ENCODE measurements around the gene DISC1. TPM values are rescaled to one million over a fixed set of nuclear protein-coding genes. Genes with fewer than 3 reads are reported as not detected.
"Not testable (repeated sequence)": the region's sequence is repeated elsewhere in the genome, so short reads cannot be mapped to it uniquely, and the experiment has no call there.

Gene DISC1
- total RNA-seq, 1 donor from 2014 or later = 14.0 TPM

DNA sequence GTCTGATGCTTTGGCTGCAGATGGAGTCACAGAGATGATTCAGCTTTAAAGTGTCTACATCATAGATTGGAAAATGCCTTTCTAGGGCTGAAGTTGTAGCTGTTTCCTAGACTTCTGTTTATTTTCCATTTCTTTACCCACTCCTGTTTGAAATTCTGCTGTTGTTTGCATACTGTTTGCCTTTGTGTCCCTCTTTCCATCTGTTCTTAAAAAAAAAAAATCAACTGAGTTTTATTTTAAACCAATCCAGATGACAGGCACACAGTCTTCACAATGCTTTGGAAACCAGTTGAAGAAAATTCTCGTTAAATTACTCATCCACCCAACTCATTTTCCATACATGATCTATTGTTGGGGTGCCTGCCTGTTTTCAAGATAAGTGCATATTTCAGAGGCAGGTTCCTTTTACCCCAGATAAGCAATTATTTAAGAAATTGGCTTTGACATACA is 245.9 kb downstream of the DISC1 start:
- intact Hi-C loops (cut with micrococcal nuclease) = no loop called here

DNA sequence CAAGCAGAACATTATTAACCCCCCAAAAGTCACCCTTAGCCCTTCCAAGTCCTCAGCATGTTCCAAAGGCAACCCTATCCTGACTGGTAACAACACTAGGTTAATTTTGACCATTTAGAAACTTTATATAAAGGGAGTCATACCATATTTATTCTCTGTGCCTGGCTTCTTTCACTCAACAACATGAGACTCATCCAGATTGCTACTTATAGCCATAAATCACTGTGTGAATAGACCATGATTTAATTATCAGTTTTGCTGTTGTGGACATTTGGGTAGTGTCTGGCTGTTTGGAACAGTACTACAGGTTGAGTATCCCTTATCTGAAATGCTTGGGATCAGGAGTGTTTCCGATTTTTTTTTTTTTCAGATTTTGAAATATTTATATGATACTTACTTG is 252.1 kb downstream of the DISC1 start:
- intact Hi-C loops (cut with micrococcal nuclease) = no loop called here

DNA sequence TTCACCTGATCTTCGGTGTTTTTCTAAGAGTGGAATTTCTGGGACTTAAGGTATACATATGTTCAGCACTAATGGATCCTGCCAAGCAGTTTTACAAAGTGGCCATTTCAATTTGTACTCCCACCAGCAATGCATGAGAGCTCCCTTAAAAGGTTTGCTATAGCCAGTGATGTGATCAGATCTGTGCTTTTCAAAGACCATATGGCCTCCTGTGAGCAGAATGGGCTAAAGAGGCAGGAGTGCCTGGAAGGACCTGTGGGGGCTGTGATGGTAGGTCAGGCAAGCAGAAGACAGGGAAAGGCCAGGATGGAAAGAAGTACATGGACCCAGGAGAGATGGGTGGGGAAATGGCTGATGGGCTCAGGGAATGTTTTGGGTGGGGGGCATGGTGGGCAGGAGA is 252.7 kb downstream of the DISC1 start:
- intact Hi-C loops (cut with micrococcal nuclease) = no loop called here

DNA sequence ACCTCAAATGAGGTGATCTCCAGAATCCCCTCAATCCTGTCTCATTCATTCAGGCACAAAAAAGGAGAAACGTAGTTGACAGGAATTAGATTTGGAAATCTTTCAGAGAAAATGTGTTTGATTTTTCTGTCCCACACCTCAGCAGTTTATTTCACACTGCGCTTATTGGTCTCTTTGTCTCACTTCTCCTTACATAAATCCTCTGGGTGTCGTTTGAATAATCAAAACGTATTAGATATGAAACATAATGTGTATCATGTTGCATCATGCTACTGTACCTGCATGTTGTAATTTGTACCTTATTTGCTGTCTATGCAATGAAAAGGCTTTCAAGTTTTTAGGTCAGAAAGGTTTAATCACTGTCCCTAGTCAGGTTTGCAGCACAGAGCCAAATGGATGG is 255.7 kb downstream of the DISC1 start:
- intact Hi-C loops (cut with micrococcal nuclease) = no loop called here

DNA sequence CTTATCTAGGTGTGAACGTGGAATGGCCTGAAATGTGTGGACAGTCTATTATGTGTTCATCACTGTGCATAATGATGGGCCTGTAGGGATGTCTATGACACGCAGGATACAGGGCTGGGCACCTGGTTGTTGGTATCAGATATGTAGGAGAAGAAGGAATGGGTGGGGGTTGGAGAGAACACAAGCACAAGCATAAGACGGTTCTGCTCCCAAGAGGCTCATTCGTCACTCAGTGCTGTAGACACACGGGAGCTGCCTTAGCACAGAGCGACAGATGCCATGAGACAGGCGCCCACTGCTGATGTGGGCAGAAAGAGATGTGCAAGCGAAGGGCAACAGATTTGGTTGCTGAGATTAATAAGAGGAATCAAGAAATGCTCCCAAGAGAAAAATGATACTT is 256.2 kb downstream of the DISC1 start:
- intact Hi-C loops (cut with micrococcal nuclease) = no loop called here

DNA sequence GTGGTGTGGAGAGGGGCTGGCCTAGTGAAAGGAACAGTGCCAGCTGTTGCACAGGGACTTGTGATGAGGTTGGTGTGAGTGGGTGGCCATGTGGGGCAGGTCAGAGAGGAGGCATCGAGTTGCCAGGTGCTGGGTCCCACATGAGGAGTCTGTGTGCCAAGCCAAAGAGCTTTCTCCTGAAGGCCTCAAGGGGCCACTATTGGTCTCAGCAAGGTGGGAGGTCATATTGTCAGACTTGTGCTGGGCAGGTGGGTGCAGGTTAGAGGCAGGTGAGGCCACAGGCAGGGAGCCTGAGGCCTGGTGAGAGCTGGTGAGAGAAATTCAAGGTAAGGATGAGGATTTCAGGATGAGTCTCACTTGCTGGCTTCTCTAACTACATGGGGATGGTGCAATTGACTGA is 256.8 kb downstream of the DISC1 start:
- intact Hi-C loops (cut with micrococcal nuclease) = no loop called here

DNA sequence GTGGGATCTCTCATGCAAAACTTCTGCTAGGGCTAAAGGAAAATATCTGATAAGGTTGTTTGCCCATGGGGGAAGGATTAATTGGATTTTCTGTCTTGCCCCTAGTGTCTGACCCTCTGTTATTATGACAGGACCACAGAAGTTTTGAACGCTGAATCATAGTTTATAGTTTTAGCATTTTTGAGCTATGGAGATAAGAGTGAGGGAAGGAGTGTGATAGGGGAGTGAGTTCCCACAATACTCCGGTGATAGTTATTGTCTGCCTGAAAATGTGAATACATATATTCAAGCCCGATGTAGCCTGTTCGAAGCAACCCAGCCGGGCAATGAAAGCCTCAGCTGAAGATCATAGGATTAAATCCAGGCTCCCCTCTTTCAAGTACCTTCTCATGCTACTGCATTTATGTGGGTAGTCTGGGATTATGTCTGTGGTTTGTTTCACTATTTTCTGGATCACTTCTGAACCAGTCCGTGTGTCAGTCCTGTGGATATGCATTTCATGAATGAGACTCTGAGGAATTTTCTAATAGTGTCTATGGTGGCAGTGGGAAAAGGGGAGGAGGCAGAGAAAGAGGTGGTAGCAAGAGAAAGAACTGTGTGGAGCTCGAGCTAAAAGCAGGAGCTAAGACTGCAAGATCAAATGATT is 258.7 kb downstream of the DISC1 start:
- intact Hi-C loops (cut with micrococcal nuclease) = no loop called here

DNA sequence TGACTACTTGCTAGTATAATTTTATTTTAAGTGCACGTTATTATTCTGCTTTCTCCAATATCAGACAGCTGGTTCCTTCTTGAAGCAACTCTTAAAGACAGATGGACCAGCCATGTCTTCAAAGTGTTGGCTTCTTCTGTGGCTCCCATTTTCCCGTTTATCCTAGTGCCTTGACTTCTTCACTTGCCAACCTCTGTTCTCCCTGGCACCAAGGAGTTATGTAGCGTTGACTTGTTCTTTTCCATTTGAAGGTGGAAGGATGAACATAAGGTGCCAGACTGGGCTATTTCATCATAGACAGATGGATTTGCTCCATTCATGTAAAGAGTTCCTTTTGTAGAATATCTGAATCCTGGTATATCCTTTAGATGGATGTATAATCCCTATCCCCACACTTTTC is 260.6 kb downstream of the DISC1 start:
- intact Hi-C loops (cut with micrococcal nuclease) = no loop called here

DNA sequence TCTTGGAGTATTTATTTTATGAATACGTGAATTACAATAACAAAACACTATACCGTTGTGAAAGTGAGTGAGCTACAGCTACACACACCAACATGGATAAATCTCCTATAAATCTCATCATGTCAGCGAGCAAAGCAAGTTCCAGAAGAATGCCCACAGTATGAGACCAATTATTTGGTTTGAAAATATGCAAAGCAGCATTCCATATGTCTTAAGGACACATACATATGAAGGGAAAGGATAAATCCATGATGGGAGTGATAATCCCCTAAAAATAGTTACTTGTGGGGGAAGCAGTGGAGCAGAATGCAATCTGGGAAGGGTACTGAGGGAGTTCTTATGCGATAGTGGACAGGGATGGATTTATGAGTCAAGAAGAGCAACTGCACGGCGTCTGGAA is 261.3 kb downstream of the DISC1 start:
- intact Hi-C loops (cut with micrococcal nuclease) = no loop called here

DNA sequence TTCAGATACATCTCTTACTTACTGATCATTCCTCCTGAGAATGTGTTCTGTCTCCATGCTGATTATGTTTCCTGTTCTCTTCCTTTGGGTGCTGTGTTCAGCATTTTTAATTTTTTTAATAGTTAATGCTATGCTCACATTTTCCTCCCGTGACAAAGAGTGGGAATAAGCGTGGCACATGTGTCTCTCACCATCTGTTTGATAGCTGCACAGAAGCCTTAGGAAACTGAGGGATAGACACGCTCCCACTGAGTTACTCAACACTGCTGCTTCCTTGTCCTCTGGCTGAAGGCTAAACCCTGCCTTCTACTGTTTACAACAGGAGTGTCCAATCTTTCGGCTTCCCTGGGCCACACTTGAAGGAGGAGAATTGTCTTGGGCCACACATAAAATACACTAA is 264.2 kb downstream of the DISC1 start:
- intact Hi-C loops (cut with micrococcal nuclease) = no loop called here

DNA sequence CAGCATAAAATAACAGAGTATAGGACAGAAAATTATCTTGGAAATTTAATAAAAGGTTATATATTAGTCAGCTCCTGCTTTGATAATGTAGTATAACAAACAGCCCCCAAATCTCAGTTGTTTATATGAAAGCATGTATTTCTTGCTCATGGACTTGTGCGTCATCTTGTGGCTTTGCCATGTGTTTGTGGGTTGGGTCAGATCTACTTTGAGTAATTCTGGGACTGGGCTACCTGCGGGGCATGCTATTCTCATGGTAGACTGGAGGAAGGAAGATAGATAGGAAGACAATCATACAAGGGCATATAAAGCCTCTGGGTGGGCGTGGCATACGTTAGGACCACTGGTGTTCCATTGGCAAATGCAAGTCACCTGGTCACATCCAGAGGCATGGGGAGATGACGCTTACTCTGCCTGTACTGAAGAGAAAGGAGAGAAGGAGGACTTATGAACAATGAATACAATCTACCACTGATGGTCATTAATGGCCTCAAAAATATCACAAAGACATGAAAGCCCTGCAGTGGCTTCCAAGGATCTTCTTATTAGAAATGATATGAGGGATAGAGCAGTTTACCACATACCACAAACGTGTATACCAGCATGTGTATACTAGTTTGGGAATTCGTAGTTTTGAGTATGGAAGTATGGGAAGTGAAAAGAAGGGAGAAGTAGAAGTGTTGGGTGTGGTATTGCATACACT is 267.0 kb downstream of the DISC1 start:
- intact Hi-C loops (cut with micrococcal nuclease) = no loop called here

DNA sequence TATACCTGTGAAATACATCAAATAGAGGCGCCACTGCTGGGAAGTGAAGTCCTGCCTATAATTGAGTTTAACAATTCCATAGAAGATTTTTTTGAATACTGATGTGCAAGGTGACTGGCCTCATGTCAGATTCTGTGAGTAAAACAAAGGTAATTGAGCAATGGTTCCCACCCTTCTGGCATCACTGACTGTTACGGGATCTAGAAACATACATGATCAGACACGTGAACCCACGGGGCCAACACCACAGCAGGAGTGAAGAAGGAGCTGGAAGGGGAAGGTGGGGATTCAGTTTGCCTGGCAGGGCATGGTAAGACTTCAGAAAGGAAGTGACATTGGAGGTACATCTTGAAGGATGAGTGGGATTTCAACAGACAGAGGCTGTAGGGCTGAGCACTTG is 270.2 kb downstream of the DISC1 start:
- intact Hi-C loops (cut with micrococcal nuclease) = no loop called here

DNA sequence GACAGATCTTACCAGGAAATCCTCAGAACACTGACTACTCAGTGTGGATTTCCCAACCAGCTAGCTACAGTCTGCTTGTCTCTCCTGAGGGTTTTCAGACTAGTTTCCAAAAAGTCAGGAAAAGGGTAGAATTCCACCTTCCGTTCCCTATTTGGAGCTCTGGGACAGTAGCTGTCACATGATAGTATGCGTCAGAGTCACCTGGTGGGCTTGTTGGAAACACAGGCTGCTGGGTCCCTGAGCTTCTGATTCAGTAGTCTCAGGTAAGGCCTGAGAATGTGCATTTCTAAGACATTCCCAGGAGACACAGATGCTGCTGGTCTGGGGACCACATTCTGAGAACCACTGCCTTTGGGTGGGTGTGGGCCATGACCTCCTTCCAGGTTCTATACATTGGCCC is 272.5 kb downstream of the DISC1 start:
- intact Hi-C loops (cut with micrococcal nuclease) = no loop called here

DNA sequence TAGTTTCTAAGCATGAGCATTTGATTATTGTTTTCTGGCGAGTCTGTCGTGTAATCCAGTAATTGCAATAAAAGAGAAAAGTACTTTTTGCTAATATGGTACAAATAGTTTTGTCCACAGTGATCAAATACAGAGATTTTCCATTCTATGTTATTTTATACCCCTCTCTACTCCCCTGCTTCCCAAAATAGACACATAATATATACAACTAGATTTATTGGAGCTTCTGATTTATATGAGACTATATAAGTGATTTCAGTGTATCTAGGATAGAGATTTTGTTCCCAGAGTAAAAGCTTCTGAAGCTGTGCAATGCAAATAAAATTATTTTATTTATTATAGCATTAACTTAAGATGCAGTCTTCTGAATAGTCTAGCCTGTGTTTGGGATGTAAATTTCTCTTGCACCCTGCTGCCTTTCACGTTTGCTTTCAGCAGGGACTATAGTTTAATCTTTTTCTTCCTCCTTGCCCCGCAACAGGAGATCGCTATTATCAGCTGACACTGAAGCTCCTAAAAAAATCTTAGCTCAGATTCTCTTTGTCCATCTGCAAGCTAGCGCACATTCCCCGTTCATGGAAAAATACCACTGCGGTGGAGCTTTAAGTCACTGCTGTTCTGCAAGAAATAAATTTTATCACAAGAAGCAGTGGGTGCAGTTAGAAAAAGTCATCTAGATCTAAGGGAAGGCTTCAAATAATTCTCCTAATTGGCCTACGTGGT is 273.3 kb downstream of the DISC1 start:
- intact Hi-C loops (cut with micrococcal nuclease) = no loop called here

DNA sequence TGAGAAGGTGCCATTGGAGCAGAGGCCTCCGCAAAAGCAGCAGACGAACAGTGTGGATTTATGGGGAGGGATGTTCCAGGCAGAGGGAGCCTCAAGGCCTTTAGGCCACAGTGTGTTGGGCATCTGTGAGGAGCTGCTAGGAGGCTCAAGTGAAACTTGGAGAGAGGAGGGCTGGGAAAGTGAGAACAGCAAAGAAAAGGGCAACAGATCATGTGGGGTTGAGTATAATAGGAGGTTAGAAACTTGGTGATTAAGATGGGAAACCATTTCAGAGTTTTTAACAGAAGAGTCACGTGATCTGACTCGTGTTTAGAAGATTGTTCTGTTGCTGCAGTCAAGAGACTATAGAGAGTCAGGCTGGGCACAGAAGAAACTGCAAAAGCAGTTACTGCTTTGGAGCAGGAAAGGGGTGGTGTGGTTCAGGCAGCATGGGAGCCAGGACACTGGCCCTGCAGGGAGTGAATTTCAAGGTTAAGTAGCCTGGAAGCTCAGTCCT is 277.0 kb downstream of the DISC1 start:
- intact Hi-C loops (cut with micrococcal nuclease) = no loop called here

DNA sequence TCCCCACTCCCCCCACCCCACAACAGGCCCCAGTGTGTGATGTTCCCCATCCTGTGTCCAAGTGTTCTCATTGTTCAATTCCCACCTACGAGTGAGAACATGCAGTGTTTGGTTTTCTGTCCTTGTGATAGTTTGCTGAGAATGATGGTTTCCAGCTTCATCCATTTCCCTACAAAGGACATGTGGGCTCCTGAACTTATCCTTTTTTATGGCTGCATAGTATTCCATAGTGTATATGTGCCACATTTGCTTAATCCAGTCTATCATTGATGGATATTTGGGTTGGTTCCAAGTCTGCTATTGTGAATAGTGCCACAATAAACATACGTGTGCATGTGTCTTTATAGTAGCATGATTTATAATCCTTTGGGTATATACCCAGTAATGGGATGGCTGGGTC is 280.7 kb downstream of the DISC1 start:
- intact Hi-C loops (cut with micrococcal nuclease) = not testable (repeated sequence)

DNA sequence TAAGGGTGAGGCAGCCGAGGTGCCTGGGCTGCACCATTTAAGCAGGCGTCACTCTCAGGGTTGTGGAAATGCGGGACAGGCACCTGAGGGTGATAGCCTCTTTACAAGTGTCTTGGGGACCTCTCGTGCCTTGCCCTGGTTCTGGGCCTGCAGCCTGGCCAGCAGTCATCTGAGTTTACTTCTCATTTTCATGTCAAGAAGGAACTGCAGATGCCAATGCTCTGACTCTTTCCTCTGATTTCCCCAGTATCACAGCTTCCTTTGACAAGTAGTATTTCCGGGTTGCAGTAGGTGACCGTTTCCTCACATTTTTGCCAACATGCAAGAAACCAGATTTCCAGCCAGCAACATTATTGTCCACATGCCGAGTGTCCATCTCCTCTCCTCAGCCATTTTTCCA is 286.9 kb downstream of the DISC1 start:
- intact Hi-C loops (cut with micrococcal nuclease) = no loop called here

DNA sequence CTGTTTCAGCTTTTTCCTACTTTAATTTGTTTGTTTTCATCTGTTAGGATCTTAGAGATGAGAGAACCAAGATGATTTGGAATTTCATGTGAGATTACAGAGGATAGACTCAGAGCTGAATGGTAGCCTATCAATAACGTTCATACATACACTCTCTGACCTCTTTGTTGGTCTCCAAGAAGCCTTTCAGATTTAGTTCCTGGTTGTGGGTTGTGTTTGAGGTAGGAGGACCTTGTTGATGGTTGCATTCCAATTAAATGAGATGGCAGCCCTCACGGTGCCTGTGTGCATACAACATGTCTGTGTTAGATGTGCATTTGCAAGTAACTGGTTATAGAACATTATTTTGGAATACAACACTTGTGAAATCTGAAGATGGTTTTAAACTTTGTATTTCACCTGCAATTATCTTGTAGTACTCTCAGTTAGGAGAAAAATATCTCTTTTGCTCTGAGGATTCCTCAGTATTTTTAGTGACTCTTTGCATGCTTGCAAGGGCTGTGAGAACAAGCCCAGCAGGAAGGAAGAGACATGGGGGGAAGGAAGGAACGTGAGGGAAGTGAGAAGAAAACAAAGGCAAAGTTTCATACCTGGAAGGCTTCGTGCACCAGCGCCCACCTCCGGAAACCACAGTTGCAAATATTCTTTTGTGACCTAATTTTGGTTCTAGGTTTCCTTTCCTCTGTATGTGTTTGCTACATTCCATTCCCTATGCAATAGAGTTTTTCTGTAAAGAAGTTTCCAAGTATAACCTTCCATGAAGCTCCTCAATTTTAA is 291.8 kb downstream of the DISC1 start:
- intact Hi-C loops (cut with micrococcal nuclease) = no loop called here

DNA sequence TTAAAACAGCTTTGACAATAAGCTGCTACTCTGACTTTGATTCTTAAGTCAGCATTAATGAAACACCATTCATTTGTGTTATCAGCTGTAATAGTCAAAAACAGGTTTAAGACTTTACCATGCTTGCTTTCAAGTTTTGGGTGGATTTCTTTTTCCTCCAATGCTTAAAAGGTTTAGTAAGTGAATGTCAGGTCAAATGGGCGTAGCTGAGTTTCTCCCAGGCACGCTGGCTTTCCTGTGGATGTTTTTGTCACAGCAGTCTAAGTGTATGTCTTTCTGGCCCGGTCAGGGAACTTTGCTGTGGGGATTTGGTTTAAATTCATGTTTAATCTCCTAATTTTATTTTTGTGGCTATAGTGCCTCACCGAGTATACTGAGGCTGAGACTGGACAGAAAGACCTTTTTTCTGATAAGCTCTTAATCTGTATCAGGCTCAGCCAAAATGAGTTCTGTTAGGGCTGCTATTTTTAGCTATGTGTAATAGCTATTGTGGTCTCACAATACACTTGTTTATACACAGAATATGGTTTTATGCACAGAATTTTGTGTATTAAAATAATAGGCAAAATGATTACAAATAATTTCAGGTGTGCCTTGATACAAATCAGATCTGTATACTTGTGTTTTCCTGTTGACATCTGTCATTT is 292.8 kb downstream of the DISC1 start:
- intact Hi-C loops (cut with micrococcal nuclease) = no loop called here

DNA sequence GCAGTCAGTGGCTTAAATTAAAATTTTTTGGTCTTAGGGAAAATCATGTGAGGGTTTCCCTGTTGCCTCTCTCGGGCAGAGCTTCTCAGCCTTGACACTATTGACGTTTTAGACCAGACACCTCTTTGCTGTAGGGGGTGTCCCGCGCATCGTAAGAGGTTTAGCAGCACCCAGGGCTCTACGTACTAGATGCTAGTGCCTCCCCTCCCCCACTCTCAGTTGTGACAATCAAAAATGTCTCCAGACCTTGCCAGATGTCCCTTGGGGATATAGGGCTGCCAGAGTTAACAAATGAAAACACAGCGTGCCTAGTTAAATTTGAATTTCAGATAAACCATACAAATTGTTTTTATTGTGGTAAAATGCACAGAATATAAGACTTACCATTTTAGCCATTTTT is 293.3 kb downstream of the DISC1 start:
- intact Hi-C loops (cut with micrococcal nuclease) = no loop called here

All from T-helper 1 cell treated with Interleukin-12 subunit alpha and Interleukin-12 subunit beta and Interleukin-4 antibody, amounts not matched to agents 30 ng/mL and 1 ng/mL, for 36 hours (primary cell).